H1 (cell line): ENCODE data around the gene TLR9. TPM values are rescaled to one million over a fixed set of nuclear protein-coding genes. Genes with fewer than 3 reads are reported as not detected.

Source experiments
- CTCF ChIA-PET: fragments of 300-600 bp; sonication (Branson Sonifier 250); formaldehyde crosslinking; loops from one replicate; lab custom pipeline; 2021; ENCODE audit not compliant: partially characterized antibody; lab: Charles Lee
- POLR2A ChIA-PET: fragments of 300-600 bp; sonication (Branson Sonifier 250); formaldehyde crosslinking; loops from one replicate; lab custom pipeline; 2021; ENCODE audit warnings: inconsistent platforms; ENCODE audit not compliant: partially characterized antibody; lab: Charles Lee
- DNase-seq, 2 experiments: peaks; one replicate each; pipeline versions ENCODE4 v3.0.0 to v3.0.0-alpha.2; 2010 to 2022; ENCODE audit warnings: low spot score in 2 of 2, low read depth in 1 of 2, mixed read lengths in 1 of 2
- FAIRE-seq: peaks from 2 replicates; lab custom pipeline; 2011; peaks lifted over from hg19 to GRCh38; lab: Jason Lieb, UNC
- H2AFZ ChIP-seq: 2 replicates; pipeline ENCODE4 v1.8.1; 2012; ENCODE audit warnings: low read length, inconsistent platforms
- H2AK5ac ChIP-seq: 2 replicates; pipeline ENCODE4 v1.6.1; 2013; ENCODE audit warnings: low read depth, low read length
- H2BK120ac ChIP-seq: replicated peaks from 2 replicates; pipeline ENCODE3; 2013; ENCODE audit warnings: low read depth, low read length, inconsistent platforms
- H2BK12ac ChIP-seq: 2 replicates; pipeline ENCODE4 v1.6.1; 2013; ENCODE audit warnings: low read depth, low read length
- H2BK15ac ChIP-seq: 2 replicates; pipeline ENCODE4 v1.6.1; 2013; ENCODE audit warnings: low read length
- H2BK20ac ChIP-seq: 2 replicates; pipeline ENCODE4 v1.6.1; 2013; ENCODE audit warnings: low read length
- H2BK5ac ChIP-seq: 2 replicates; pipeline ENCODE4 v1.6.1; 2013; ENCODE audit warnings: low read depth, low read length
- H3K14ac ChIP-seq: 2 replicates; pipeline ENCODE4 v1.6.1; 2013; ENCODE audit warnings: inconsistent platforms; ENCODE audit not compliant: insufficient read length
- H3K18ac ChIP-seq: 2 replicates; pipeline ENCODE4 v1.6.1; 2013; ENCODE audit warnings: low read length; ENCODE audit errors: extremely low read depth
- H3K23ac ChIP-seq: 2 replicates; pipeline ENCODE4 v1.6.1; 2013; ENCODE audit warnings: inconsistent platforms; ENCODE audit not compliant: insufficient read length
- H3K23me2 ChIP-seq: 2 replicates; pipeline ENCODE4 v1.6.1; 2013; ENCODE audit warnings: low read depth, low read length
- H3K27ac ChIP-seq: 2 replicates; pipeline ENCODE4 v1.6.1; 2011; ENCODE audit warnings: low read depth, low read length, inconsistent platforms
- H3K27me3 ChIP-seq, 4 experiments: replicated peaks in 1 of 4; 1 replicate in 1 of 4; 2 replicates in 3 of 4; pipeline versions ENCODE4 v1.6.1 to v1.8.1; 2011 to 2013; ENCODE audit warnings: low read length in 3 of 4, mild to moderate bottlenecking in 3 of 4, inconsistent platforms in 2 of 4, mixed read lengths in 2 of 4, moderate library complexity in 1 of 4; ENCODE audit not compliant: control insufficient read depth in 3 of 4, insufficient read depth in 3 of 4; ENCODE audit errors: extremely low read depth in 1 of 4
- H3K36me3 ChIP-seq, 4 experiments: 2 replicates each; pipeline versions ENCODE4 v1.6.1 to v1.8.1; 2011 to 2013; ENCODE audit warnings: mild to moderate bottlenecking in 4 of 4, low read length in 3 of 4, moderate library complexity in 2 of 4, control low read depth in 1 of 4, inconsistent platforms in 1 of 4; ENCODE audit not compliant: insufficient read depth in 4 of 4, control insufficient read depth in 2 of 4
- H3K4ac ChIP-seq: replicated peaks from 2 replicates; pipeline ENCODE3; 2013; ENCODE audit warnings: low read length, low read depth, mixed read lengths, inconsistent platforms; ENCODE audit not compliant: insufficient read length
- H3K4me1 ChIP-seq, 4 experiments: replicated peaks in 1 of 4; 1 replicate in 1 of 4; 2 replicates in 3 of 4; pipeline versions ENCODE4 v1.6.1 to v1.8.1; 2011 to 2013; ENCODE audit warnings: low read length in 3 of 4, inconsistent platforms in 2 of 4, mixed read lengths in 1 of 4; ENCODE audit not compliant: insufficient read depth in 4 of 4, control insufficient read depth in 3 of 4
- H3K4me2 ChIP-seq, 2 experiments: 2 replicates each; pipeline versions ENCODE4 v1.6.1 to v1.8.1; 2011 to 2013; ENCODE audit warnings: low read depth in 2 of 2, low read length in 2 of 2, control low read depth in 1 of 2, inconsistent platforms in 1 of 2, mild to moderate bottlenecking in 1 of 2; ENCODE audit not compliant: insufficient read depth in 1 of 2
- H3K4me3 ChIP-seq, 4 experiments: fragments of 200-600, 300-600 bp in 1 of 4; sonication (generic), shearing (Covaris generic), sonication (Bioruptor Twin) in 1 of 4; 2 replicates each; pipeline versions ENCODE4 v1.5.1 to v1.8.1; 2011 to 2016; ENCODE audit warnings: low read length in 4 of 4, low read depth in 3 of 4, control low read depth in 2 of 4, inconsistent platforms in 2 of 4, mild to moderate bottlenecking in 2 of 4, mixed read lengths in 1 of 4, moderate library complexity in 1 of 4; ENCODE audit not compliant: insufficient read depth in 2 of 4; ENCODE audit errors: extremely low read depth in 1 of 4
- H3K56ac ChIP-seq: replicated peaks from 2 replicates; pipeline ENCODE3; 2013; ENCODE audit warnings: low read depth, mild to moderate bottlenecking, mixed read lengths, low read length, inconsistent platforms; ENCODE audit not compliant: insufficient read length
- H3K79me1 ChIP-seq: 2 replicates; pipeline ENCODE4 v1.6.1; 2013; ENCODE audit warnings: low read depth, low read length, control low read depth
- H3K79me2 ChIP-seq, 2 experiments: 2 replicates each; pipeline versions ENCODE4 v1.6.1 to v1.8.1; 2012 to 2013; ENCODE audit warnings: low read length in 2 of 2, mild to moderate bottlenecking in 2 of 2, inconsistent platforms in 1 of 2; ENCODE audit not compliant: insufficient read depth in 2 of 2, control insufficient read depth in 1 of 2
- H3K9ac ChIP-seq, 4 experiments: replicated peaks in 1 of 4; 1 replicate in 1 of 4; 2 replicates in 3 of 4; pipeline versions ENCODE4 v1.6.1 to v1.8.1; 2011 to 2013; ENCODE audit warnings: low read depth in 3 of 4, low read length in 3 of 4, control low read depth in 2 of 4, mild to moderate bottlenecking in 2 of 4, moderate library complexity in 2 of 4, inconsistent platforms in 1 of 4; ENCODE audit errors: extremely low read depth in 1 of 4
- H3K9me3 ChIP-seq, 2 experiments: 2 replicates each; pipeline versions ENCODE4 v1.6.1 to v1.8.1; 2012 to 2013; ENCODE audit warnings: mild to moderate bottlenecking in 2 of 2, moderate library complexity in 2 of 2, control low read depth in 1 of 2, inconsistent platforms in 1 of 2, low read depth in 1 of 2, low read length in 1 of 2, mixed read lengths in 1 of 2; ENCODE audit not compliant: insufficient read depth in 2 of 2
- H4K20me1 ChIP-seq, 2 experiments: replicated peaks in 1 of 2; 2 replicates each; pipeline versions ENCODE3 to v1.8.1; 2011 to 2013; ENCODE audit warnings: inconsistent platforms in 2 of 2, low read length in 2 of 2, mild to moderate bottlenecking in 1 of 2; ENCODE audit not compliant: insufficient read depth in 2 of 2, control insufficient read depth in 1 of 2
- H4K5ac ChIP-seq: 2 replicates; pipeline ENCODE4 v1.6.1; 2013; ENCODE audit warnings: low read length, low read depth, mixed read lengths, inconsistent platforms; ENCODE audit not compliant: insufficient read length
- H4K8ac ChIP-seq: 2 replicates; pipeline ENCODE4 v1.8.0; 2013; ENCODE audit warnings: mild to moderate bottlenecking, moderate library complexity, low read length, inconsistent platforms; ENCODE audit not compliant: insufficient read depth; ENCODE audit errors: extremely low read depth
- H4K91ac ChIP-seq: replicated peaks from 2 replicates; pipeline ENCODE3; 2013; ENCODE audit warnings: low read length, mixed read lengths, inconsistent platforms; ENCODE audit not compliant: insufficient read length
- KDM1A ChIP-seq: fragments of 200-600, 300-600 bp; sonication (generic); IDR thresholded peaks from 2 replicates; pipeline ENCODE4 v1.7.1; 2016; ENCODE audit warnings: mild to moderate bottlenecking, low read length, borderline replicate concordance
- KDM5A ChIP-seq: fragments of 200-600 bp; IDR thresholded peaks from 2 replicates; pipeline ENCODE4 v1.7.1; 2012; ENCODE audit warnings: mild to moderate bottlenecking, low read length, inconsistent platforms, mixed read lengths
- NANOG ChIP-seq: IDR thresholded peaks from 2 replicates; pipeline ENCODE4 v1.6.1; 2011; ENCODE audit warnings: low read length, low read depth, mild to moderate bottlenecking, inconsistent platforms; ENCODE audit not compliant: insufficient read depth, poor library complexity, severe bottlenecking
- POU5F1 ChIP-seq: IDR thresholded peaks from 2 replicates; pipeline ENCODE4 v1.6.1; 2011; ENCODE audit warnings: low read depth, mild to moderate bottlenecking, low read length, moderate library complexity
- ZNF274 ChIP-seq: IDR thresholded peaks from 2 replicates; pipeline ENCODE4 v1.7.0; 2012; ENCODE audit warnings: low read length, borderline replicate concordance; ENCODE audit errors: extremely low read depth
- WGBS, 2 experiments: shearing (Covaris generic) in 1 of 2; methylation state at CpG; one replicate each; pipeline versions ENCODE4 v1.1.6 to v1.1.7; 2013 to 2015; ENCODE audit warnings: low lambda C conversion rate in 2 of 2, mixed read lengths in 2 of 2, inconsistent platforms in 1 of 2, low coverage in 1 of 2, missing lambda C conversion rate in 1 of 2; ENCODE audit not compliant: insufficient replicate concordance in 2 of 2, insufficient coverage in 1 of 2, insufficient read length in 1 of 2; ENCODE audit errors: extremely low coverage in 1 of 2, missing lambda C conversion rate in 1 of 2; 5-methylcytosine and 5-hydroxymethylcytosine counted together
- polyA plus RNA-seq, 7 experiments: library from polyadenylated mRNA; depleted of rRNA in 3 of 7; stranded (reverse) in 5 of 7; unstranded in 2 of 7; fragments of >200 nt in 5 of 7; fragments of 200-250 nt in 2 of 7; gene quantifications; 1 replicate in 5 of 7; 2 replicates in 1 of 7; 4 replicates in 1 of 7; pipeline versions ENCODE4 v1.2.1 to v1.2.3, GENCODE V29; 2011 to 2013; ENCODE audit warnings: missing spikeins in 2 of 7, mixed read lengths in 2 of 7
- total RNA-seq: library from RNA; stranded (reverse); fragmentation: NEBNext Ultra II Directional; extraction: Animal tissue kit (Norgen Biotek cat#: 25700); gene quantifications from 2 replicates; pipeline ENCODE4 v1.2.1, GENCODE V29; 2021
- TF ChIP-seq, protein P1 (sequence below): IDR thresholded peaks from 2 replicates; pipeline ENCODE4 v1.6.1; 2011; ENCODE audit warnings: low read depth, mild to moderate bottlenecking, low read length; ENCODE audit not compliant: insufficient read depth

Gene TLR9
- total and polyA plus RNA-seq, 2 of the 8 experiments (the other 6 are each of a cell fraction or from before 2014, with no cell fraction given) = 0.05 TPM; not detected in 1

DNA sequence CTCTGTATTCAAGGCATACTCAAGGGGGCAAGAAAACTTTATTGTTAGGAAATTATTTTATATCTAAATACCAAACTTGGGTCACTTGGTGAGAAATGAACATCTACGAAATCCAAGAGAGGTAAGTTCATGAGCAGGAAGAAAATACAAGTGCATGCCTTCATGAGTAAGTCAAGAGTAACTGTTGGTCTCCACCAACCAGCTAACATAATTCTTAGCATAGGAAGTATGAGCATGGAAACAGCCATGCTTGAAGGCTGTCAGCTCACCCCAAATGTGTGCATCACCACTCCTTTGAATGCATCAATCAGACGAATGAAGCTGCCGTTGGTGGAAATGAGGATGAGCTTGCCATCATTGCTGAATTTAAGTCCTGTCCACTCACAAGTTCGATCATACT is 34.0 kb upstream of the TLR9 start:
- no peak overlapping the region for H4K91ac ChIP-seq
- no peak overlapping the region for H4K8ac ChIP-seq
- peaks cover 45 to 92% (median 84%) of the 10 kb centered on the region in 4 experiments for H3K36me3 ChIP-seq
- H3K56ac ChIP-seq = no peak overlapping the region
- no peaks in the 10 kb centered on the region for H3K9me3 ChIP-seq
- no peaks in the 10 kb centered on the region for H3K4me1 ChIP-seq
- no peak overlapping the region for H2BK15ac ChIP-seq
- no peak overlapping the region for H3K9ac ChIP-seq
- no peak overlapping the region for H3K18ac ChIP-seq
- H2BK120ac ChIP-seq = no peak overlapping the region
- H3K23me2 ChIP-seq = no peaks in the 10 kb centered on the region
- H3K14ac ChIP-seq = no peak overlapping the region
- DNase-seq (no peak), FAIRE-seq (no peak)
- H4K20me1 ChIP-seq = peaks cover 3 to 15% of the 10 kb centered on the region in 2 experiments
- H3K4me2 ChIP-seq = no peak overlapping the region
- H2BK12ac ChIP-seq = no peak overlapping the region
- no peaks in the 10 kb centered on the region for H3K27me3 ChIP-seq
- no peak overlapping the region for H3K27ac ChIP-seq
- ChIA-PET CTCF (interaction anchor here (1.0 to 4.5 kb wide), 13 partner anchors 11 to 129 kb away, joined by 3 to 21 read pairs (median 4); partner anchors contain the start of gene WDR82), POLR2A (interaction anchor here (0.7 to 3.1 kb wide), 2 partner anchors 10 to 19 kb away, joined by 4 to 20 read pairs; partner anchors contain the start of gene WDR82)
- H3K4ac ChIP-seq = no peak overlapping the region
- peaks cover 0 to 9% of the 10 kb centered on the region in 2 experiments; a peak in 2 of 4 replicates for H3K79me2 ChIP-seq
- no peak overlapping the region for H2BK20ac ChIP-seq
- no peak overlapping the region for H3K23ac ChIP-seq
- H2AK5ac ChIP-seq = no peak overlapping the region
- no peak overlapping the region for H2BK5ac ChIP-seq
- no peak overlapping the region for H4K5ac ChIP-seq
- H3K79me1 ChIP-seq = no peaks in the 10 kb centered on the region; the same call in 1 of the 2 replicates
- no peak overlapping the region for H3K4me3 ChIP-seq
- H2AFZ ChIP-seq = no peak overlapping the region
- WGBS, 2 experiments = 88% methylated on average over 4 of the region's 4 CpGs; no CpG with 5 or more reads in 1 of the 2 experiments
- TF ChIP-seq ZNF274 (no peak), KDM1A (no peak), POU5F1 (no peak), KDM5A (no peak), NANOG (no peak)
- TF ChIP-seq, protein P1, sequence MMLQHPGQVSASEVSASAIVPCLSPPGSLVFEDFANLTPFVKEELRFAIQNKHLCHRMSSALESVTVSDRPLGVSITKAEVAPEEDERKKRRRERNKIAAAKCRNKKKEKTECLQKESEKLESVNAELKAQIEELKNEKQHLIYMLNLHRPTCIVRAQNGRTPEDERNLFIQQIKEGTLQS = no peak
